GM18867 (cell line): ENCODE data around the gene LIPT2.

Experiments used
- ATAC-seq: cut with Tn5 transposase; IDR thresholded peaks from one replicate; pipeline ENCODE4 v1.9.1; 2021; ENCODE audit warnings: mild to moderate bottlenecking, moderate library complexity; ENCODE audit not compliant: unreplicated experiment

Gene LIPT2

DNA sequence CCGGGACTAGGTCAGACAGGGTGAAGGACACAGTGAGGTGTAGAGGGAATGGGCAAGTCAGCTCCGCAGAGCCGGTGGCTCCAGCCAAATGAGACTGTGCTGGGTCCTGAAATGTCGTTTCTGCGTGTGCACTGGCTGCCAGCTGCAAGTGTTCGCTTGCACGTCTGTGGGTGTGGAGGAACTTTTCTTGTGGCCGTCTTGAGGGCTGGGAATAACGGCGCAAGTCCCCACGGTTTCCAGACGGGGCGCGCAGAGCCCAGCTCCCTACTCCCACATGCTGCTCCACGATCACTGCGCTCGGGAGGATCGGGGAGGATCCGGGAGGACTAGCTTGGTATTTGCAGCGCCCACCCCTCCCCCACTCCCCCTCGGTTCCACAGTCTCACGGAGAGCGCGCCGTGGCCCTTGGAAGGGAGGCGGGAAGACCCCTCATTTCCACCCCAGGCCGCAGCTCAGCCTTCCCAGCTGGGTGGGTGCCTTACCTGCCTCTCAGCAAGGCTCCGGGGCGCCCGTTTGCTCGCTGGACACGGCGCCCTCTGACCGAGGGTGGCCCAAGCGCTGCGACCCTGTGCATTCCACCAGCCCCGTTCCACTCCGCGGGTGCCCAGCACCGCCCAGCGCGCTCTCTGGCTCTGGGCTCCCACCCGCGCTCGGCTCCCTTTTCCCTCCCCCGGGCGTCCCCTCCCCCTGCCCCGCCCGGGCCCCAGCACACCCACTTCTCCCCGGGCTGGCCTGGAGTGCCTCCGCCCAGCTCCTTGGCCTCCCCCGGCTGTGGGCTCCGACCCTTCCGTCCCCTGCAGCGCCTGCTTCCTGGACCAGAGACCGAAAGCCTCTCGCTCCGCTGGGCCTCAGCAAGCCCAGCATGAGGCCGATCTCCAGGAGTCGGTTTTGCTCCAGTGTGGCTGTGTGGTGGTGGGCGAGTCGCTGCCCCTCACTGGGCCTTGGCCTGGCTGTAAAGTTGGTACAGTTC lies 26.3 kb downstream of the LIPT2 start, which contains the start of gene KCNE3:
TSS of gene KCNE3 (minus strand) at position 634 of the 970 bp plus-strand sequence. CDS start 9,986 bp downstream, outside the sequence.
- ATAC-seq: no peak

DNA sequence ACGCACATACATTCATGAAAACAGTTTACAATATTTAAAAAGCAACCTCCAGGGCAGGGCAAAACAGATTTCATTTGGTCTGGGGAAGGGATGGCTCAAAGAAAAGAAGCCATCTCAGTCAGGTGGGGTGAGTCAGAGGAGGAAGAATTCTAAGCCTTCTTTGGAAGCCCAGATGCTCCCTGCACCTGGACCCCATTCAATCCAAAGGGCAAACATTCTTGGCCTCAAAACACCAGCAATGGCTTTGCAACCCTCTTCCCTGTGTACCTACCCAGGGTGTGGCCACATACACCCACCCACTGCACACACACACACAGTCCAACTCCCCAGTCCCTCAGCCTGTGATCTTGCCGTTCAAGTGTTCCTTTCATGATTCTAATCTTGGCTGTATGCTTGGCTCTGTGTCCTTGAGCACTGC lies 28.2 kb downstream of the LIPT2 start:
- no peak for ATAC-seq

DNA sequence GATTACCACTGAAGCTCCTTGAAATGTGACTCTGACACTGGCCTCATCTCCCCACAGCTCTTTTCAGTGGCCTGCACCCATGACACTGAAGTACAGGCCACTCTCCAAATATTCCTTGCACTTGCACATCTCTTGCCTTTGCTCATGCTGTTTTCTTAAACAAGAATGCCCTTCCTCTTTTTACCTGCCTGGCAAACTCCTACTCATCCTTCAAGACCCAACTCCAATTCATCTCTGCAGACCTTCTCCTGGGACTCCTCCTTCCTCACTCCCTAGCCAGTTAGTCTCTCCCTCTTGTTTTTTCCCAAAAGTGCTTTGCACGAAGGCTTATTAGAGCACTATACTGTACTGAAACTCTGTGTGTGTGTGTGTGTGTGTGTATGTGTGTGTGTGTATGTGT lies 28.8 kb downstream of the LIPT2 start:
- no peak for ATAC-seq

DNA sequence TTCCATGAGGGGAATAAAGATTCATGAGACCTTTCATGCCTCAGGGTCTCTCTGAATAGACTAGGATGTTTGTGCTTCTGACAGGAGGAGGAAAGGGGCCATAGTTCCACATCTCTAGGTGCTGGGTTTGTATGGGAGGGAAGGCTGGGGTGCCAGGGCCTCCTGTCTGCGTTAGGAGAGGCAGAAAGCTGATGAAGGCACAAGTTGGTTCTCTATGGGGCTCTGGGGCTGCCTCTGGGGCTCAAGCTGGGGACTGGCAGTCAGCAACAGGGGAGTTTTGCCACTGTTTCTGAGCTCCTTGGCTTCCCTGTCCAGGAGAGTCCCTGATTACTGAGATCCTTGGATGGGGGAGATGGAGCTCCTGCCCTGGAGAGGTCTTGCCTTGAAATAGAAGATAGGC lies 30.3 kb downstream of the LIPT2 start:
- no peak for ATAC-seq

DNA sequence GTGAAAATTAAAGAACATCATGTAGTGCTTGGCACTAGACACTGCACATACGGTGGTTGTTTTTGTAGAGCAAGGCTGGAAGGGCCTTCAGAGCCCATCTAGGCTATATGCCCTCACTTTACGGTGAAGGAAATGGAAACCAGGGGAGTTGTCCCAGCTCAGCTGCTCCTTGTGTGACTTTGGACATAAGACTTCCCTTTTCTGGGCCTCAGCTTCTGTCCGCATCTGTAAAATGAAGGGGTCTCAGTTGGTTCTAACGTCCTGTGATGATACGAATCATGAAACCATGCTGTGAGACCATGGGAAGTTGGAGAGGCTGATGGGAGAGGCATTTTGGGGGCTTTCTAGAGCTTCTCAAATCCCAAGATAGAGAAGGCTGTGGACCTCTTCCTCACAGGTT lies 30.9 kb downstream of the LIPT2 start:
- no peak for ATAC-seq

DNA sequence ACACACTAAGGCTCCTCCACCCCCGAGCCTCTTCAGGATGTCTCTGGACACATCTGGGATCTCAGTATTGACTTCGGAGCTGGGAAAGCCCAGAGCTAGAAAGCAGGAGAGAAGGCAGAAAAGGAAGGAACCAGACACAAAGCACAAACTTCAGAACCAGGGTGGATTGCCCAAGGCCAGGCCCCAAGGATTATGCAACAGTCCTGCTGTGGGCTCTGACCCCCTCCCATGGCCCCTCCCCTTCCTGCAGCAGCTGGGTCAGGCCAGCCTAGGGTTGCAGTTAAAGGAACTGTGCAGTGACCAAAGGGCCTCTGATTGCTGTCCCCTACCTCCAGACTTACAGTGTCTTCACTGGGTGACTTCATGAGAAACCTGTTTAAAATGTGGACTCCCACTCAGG lies 31.5 kb downstream of the LIPT2 start:
- no peak for ATAC-seq

DNA sequence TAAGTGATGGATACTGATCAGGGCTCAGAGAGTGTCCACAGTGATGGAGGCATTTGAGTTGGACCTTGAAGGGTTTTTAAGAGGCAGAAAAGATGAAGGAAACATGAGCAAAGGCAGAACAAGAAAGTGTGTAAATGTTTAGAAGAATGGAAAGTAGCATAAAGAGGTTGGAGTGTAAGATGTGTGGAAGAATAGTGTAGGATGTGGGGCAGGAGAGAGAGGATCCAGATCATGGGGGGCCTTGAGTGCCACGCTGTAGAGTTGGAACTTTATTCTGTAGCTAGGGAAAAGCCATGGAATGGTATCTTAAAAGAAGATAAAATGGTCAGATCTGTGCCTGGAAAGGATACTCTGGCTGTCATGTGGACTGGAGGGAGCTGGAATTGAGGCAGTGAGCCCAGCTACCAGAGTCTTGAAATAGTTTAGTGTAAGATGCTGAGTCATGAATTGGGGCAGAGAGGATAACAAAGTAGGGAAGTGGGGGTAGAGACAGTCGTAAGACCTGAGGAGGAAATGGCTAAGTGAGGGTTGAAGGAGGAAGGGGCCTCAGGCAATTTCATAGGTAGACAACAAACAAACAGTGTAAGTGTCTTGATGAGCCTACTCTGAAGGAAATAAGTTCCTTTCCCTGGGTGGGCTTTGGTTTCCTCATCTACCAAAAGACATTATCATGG lies 32.9 kb downstream of the LIPT2 start:
- no peak for ATAC-seq

DNA sequence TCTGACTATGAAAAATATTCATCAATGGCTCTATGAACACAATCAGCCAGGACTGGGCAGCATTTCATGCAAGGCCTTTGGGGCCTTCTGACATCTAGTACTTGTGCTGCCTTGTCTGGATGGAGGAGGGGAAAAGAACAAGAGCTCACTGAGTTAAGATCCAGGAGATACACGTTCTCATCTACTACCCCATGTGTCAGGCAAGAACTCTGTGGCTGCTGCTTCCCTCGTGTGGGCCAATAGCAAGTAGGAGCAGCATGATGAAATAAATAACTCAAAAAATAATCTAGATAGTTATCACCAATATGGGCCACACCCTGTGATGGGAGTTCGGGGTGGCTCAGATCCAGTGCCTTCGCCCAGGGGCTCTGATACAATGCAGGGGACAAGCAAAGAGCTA lies 33.5 kb downstream of the LIPT2 start:
- ATAC-seq: no peak

DNA sequence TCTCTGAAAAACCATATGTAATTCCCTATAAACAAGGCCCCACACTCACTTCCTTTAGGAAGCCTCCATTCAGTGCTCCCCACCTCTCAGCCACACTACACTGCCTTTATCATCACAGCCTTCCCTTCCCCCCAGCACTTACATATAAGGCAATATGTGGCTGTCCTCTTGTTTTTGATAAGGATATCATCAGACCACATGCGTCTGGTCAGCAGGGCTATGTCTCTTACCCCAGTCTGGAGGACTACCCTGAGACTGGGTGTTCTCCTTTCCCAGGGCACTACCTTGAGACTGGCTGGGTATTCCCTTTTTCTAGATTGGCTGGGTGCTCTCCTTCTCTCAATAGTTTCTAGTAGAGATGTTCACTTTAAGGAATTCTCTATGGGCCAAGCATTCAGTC lies 33.9 kb downstream of the LIPT2 start:
- ATAC-seq: no peak

DNA sequence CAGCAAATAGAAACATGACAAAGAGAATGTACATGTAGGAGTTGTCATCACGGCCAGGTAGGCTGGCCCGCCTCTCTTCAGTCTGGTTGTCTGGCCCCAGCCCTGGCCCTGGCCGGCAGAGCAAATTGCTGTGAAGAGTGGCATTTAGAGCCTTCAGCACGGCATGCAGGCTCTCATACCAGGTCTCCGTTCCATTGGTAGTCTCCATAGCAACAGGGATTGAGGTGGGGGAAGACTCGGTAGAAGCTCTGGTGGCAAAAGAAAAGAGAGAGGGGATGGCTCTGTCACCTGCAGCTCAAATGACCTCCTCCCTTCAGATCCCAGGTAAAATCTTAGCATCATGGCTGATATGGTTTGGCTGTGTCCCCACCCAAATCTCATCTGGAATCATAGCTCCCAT lies 36.2 kb downstream of the LIPT2 start:
- no peak for ATAC-seq

DNA sequence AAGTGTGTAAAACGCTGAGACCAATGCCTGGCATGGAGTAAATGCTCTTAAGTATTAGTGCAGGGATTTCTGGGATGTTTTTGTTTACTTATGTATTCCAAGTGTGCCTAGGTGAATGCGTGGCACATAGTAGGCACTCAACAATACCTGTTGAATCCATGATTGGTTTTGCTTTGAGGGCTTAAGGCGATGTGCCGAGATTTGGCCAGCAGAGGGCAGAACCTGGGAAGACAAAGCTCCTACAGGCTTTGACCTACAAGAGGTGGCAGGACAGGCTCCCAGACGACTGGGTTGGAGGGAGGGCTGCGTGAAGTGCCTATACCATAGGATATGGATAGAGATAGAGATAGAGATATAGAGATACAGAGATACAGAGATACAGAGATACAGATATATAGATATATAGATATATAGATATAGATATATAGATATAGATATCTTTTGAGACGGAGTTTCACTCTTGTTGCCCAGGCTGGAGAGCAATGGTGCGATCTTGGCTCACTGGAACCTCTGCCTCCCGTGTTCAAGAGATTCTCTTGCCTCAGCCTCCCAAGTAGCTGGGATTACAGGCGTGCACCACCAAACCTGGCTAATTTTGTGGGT lies 40.0 kb downstream of the LIPT2 start:
- ATAC-seq: no peak

DNA sequence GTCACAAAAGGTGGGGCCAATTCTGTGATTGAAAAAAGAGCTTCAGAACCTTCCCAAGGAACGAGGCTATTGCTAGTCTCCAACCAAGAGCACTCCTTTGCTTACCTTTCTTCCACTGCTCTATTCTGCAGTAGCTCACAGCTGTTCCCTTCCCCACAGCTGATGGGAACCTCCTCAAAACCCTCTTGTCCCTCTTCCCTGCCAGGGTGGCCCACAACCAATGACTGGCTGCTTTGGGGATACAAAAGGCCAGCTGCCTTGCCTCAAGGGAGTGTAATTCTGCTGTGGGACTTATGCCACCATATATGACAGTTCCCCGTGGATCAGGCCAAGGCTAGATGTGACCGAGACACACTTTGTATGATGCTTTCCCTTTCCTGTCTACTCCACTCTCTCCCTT lies 41.2 kb downstream of the LIPT2 start:
- no peak for ATAC-seq

DNA sequence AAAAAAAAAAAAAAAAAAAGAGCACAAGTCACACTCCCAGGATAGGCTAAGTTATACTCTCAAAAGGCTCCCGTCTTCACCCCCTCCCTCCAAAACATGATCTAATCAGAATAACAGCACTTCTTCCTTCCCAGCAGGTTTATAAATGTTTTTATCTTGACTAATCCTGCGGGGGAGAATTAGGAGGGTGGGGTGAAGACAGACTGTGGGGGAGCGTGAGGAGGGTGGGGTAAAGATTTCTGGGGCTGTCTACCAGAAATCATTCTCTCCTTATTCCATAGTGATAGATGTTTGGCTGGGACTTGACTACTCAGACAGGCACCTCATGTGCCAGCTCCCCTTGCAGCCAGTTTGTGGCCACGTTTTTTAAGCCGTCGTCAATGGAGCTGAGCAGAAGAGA lies 43.2 kb downstream of the LIPT2 start:
- ATAC-seq: no peak

DNA sequence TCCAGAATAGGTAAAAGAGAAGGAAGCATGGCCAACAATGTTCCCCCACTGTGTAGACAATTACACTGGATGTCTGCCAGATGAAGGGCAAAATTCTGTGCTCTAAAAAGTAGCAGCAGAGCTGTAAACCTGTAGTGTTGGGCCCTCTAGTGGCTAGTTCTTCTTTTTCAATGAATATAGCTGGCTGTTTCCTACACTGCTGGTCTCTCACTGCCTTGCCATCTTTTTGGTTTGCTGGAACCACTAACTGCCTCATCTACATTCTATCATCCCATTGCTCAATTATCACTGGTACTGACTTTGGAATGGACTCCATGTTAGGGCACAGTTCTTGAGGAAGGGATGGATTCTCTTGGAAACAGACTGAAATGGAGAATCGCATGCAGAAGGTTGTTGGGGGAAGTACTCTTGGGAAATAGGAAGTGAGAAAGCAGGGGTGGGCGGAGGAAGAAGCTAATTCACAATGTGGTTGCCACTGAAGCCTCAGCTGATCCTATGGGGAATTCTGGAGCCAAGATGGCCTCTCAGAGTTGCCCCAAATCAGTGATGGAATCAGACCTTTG lies 44.1 kb downstream of the LIPT2 start:
- no peak for ATAC-seq

DNA sequence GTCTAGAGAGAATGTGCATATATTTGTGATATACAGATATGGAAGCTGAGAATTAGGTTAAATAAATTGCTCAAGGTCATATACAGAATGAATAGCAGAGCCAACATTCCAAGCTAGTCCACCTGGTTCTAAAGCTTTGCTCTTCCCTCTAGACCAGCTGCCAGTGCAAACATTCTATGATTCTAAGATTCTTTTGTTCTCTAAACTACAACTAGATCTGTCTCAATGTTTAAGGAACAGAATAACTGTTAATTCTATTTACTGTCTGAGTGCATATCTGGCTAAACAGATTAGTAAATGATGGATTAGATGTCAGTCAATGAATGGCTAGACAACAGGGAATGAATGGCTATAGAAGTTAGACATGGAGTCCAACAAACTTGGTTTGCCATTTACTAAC lies 45.8 kb downstream of the LIPT2 start:
- ATAC-seq: no peak

DNA sequence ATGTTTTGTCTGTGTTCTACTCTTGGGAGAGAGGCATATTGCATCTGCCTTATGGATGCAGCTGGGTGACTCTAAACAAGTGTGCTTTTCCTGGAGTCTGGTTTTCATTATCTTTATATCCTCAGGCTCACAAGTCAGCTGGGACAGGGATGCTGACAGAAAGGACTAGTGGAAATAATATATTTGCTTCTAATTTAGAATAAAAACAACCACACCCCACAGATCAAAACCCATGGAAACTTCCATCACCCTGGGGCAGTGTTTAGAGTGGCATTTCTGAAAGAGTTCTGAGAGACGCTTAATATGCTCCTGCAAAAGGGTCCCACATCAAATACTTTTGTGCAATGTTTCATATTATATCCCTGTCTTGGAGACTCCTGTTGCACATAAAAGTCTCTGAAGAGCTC lies 47.0 kb downstream of the LIPT2 start:
- no peak for ATAC-seq

DNA sequence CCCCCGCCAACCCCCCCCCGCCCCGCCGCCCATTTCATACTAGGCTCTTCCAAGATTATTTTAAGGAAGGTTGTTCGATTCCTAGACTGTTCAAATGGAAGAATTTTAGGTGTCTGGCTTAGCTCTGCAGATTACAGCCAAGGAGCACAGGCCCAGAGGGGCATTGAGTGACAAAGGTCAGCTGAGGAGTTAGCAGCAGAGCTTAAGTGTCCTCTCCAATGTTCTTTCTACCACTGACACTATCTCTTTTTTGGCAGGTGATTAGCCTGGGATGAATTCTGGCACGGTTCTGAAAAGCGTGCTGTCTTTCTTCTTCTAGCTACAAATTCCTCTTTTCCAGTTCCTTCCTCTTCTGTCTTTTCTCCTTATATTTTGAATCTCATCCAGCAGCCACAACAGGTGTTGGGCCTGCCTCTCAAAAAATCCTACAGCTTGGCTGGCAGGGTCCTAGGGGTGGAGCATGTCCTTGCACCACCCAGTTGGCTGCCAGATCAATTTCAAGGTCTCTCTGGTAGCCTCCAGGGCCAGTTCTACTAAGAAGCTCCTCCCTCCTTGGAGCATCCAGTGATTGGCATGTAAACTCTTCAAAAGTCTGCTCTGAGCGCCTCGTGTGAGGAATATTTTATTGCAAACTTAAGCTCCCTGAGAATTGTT lies 49.2 kb downstream of the LIPT2 start:
- no peak for ATAC-seq

DNA sequence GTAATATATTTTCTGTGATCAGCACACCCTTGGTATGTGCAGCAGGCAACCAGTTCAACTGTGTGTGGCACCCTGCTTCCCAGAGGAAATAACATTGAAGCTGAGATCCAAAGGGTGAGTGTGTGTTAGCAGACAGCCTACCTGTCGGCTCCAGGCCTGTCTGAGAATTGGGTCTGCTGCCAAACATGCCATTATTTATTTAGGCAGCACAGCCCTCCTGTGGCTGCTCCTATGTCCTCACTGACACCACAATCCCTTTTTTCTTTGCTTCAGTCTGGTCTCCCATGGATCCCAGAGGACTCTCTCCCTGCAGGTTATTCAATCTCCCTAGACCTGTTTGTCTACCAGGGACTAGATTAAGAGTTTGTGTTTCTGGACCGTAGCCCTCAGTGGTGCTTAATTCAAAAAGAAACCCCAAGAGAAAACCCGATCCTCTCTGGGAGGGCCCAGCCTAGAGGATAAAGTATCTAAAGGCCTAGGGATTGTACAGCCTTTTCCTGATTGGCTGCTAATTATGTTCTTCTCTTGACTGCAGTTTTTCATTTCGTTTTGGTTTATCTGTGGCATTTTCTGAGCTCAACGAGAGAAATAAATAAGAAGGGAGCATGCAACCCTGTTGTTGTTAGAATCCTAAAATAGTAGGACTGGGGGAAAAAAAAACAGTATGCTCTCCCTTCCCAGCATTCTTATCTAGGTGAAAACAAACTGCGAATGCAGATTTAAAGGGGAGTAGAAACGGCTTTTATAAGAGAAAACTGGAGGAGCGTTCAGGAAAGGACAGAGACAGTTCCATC lies 50.3 kb downstream of the LIPT2 start:
- no peak for ATAC-seq

DNA sequence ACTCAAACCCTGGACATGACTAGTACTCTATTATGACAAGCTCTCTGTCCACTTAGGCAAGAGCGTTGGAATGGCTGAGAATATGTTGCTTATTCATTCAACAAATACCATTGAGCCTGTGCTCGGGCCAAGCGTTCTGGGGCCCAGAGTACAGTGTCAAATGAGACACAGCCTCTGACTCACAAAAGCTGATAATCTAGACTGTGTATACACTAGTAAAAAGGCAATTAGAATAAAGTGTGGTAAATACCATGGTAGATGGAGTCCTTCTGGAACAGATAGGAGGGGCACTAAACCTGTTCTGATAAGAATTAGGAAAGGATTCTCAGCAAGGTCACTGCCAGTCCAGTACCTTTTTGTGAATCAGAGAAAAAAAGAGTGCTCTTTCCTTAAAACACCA lies 50.9 kb downstream of the LIPT2 start:
- ATAC-seq: no peak
